ENCODE results near the gene ANKRD44.

DNA sequence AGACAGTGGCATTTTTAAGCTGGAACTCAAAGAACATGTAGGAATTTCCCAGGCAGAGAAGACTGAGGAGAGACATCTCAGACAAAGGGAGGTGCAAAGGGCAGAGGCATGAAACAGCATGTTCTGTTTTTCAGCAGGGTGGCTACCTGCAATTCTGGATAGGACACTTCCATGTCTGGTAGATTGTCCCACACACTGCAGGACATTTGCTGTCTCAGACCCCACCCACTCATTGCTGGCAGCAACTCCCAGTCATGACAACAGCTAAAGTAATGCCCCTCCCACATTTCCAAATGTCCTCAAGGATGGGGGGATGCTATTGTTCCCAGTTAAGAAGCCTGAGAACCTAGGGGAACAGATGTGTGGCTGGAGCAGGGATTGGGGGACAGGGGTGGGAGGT is 40.8 kb downstream of the ANKRD44 start:
- TF ChIP-seq, protein P1, sequence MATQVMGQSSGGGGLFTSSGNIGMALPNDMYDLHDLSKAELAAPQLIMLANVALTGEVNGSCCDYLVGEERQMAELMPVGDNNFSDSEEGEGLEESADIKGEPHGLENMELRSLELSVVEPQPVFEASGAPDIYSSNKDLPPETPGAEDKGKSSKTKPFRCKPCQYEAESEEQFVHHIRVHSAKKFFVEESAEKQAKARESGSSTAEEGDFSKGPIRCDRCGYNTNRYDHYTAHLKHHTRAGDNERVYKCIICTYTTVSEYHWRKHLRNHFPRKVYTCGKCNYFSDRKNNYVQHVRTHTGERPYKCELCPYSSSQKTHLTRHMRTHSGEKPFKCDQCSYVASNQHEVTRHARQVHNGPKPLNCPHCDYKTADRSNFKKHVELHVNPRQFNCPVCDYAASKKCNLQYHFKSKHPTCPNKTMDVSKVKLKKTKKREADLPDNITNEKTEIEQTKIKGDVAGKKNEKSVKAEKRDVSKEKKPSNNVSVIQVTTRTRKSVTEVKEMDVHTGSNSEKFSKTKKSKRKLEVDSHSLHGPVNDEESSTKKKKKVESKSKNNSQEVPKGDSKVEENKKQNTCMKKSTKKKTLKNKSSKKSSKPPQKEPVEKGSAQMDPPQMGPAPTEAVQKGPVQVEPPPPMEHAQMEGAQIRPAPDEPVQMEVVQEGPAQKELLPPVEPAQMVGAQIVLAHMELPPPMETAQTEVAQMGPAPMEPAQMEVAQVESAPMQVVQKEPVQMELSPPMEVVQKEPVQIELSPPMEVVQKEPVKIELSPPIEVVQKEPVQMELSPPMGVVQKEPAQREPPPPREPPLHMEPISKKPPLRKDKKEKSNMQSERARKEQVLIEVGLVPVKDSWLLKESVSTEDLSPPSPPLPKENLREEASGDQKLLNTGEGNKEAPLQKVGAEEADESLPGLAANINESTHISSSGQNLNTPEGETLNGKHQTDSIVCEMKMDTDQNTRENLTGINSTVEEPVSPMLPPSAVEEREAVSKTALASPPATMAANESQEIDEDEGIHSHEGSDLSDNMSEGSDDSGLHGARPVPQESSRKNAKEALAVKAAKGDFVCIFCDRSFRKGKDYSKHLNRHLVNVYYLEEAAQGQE (IDR thresholded peaks at IDR 0.05; ENCODE audit: insufficient read depth in 1 of 2, low read depth in 2 of 2, low read length in 2 of 2), result no peak
- no peak for TF ChIP-seq POLR2AphosphoS5 (IDR thresholded peaks at IDR 0.05; ENCODE audit: low read depth, low read length)
- TF ChIP-seq TAF1 (IDR thresholded peaks at IDR 0.05; ENCODE audit: borderline replicate concordance, insufficient read depth, low read length), result no peak

All from PFSK-1 (cell line).